Measurements from ENCODE around the gene KRT77. TPM values are rescaled to one million over a fixed set of nuclear protein-coding genes. Genes with fewer than 3 reads are reported as not detected.
A peak's percentile ranks its signal among the peaks of the same experiment; 100 is the strongest.
"Not testable (repeated sequence)": the region's sequence is repeated elsewhere in the genome, so short reads cannot be mapped to it uniquely, and the experiment has no call there.

Gene KRT77
- total RNA-seq, 1 donor from 2014 or later, result not detected

GRCh38 chr12:52713960-52714886, 10.9 kb upstream of the KRT77 start:
- intact Hi-C loops (cut with micrococcal nuclease), result no loop called here
- Mint-ChIP-seq H3K27ac (no peak overlapping the region), H3K27me3 (peaks cover 53% of the 10 kb centered on the region), H3K4me1 (peaks cover 6% of the 10 kb centered on the region), H3K9me3 (peaks cover 3% of the 10 kb centered on the region), H3K4me3 (peak overlapping the region; percentile 56), H3K36me3 (ENCODE audit: low read depth) (no peaks in the 10 kb centered on the region)
- DNase-seq, result no peak

GRCh38 chr12:52712122-52712521, 8.8 kb upstream of the KRT77 start:
- H3K27ac Mint-ChIP-seq; H3K36me3 Mint-ChIP-seq (ENCODE audit: low read depth); H3K4me3 Mint-ChIP-seq; H3K9me3 Mint-ChIP-seq; H3K4me1 Mint-ChIP-seq; intact Hi-C loops (cut with micrococcal nuclease); DNase-seq: not testable (repeated sequence)
- peaks cover 50% of the 10 kb centered on the region for H3K27me3 Mint-ChIP-seq

GRCh38 chr12:52710730-52711129, 7.4 kb upstream of the KRT77 start:
- no peaks in the 10 kb centered on the region for H3K36me3 Mint-ChIP-seq (ENCODE audit: low read depth)
- H3K27ac Mint-ChIP-seq, result no peak overlapping the region
- no peak overlapping the region for H3K4me3 Mint-ChIP-seq
- H3K4me1 Mint-ChIP-seq, result peaks cover 8% of the 10 kb centered on the region
- peaks cover 36% of the 10 kb centered on the region for H3K27me3 Mint-ChIP-seq
- DNase-seq, result no peak
- peaks cover 3% of the 10 kb centered on the region for H3K9me3 Mint-ChIP-seq
- intact Hi-C loops (cut with micrococcal nuclease), result no loop called here

GRCh38 chr12:52708010-52708409, 4.7 kb upstream of the KRT77 start:
- peaks cover 3% of the 10 kb centered on the region for H3K9me3 Mint-ChIP-seq
- H3K27me3 Mint-ChIP-seq, result peaks cover 21% of the 10 kb centered on the region
- no peak overlapping the region for H3K27ac Mint-ChIP-seq
- H3K4me1 Mint-ChIP-seq, result peaks cover 2% of the 10 kb centered on the region
- no peak overlapping the region for H3K4me3 Mint-ChIP-seq
- intact Hi-C loops (cut with micrococcal nuclease), result no loop called here
- DNase-seq, result no peak
- no peaks in the 10 kb centered on the region for H3K36me3 Mint-ChIP-seq (ENCODE audit: low read depth)

DNA sequence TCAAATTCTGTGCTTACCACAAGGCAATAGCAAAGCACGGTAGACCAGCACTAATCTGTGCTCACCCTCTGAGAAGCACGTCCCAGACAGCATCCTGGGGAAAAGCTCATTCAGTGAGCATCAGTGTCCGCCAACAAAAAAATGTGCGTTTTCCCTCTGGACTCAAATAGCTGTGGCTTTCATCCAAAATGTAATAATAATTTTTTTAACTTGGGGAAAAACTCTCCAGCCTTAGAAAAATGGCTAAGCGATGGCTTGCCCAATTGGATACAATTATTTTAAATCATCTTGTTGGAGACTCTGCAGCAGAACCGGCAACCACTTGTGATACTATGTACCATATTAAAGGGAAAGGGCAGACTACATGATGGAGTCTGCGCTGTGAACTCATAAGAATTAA, 1.1 kb upstream of the KRT77 start:
- no peak for DNase-seq
- no peak overlapping the region for H3K4me3 Mint-ChIP-seq
- intact Hi-C loops (cut with micrococcal nuclease), result no loop called here

GRCh38 chr12:52703878-52704277, 554 bp upstream of the KRT77 start:
- H3K36me3 Mint-ChIP-seq (ENCODE audit: low read depth), result no peaks in the 10 kb centered on the region
- no peaks in the 10 kb centered on the region for H3K9me3 Mint-ChIP-seq
- peaks cover 2% of the 10 kb centered on the region for H3K4me1 Mint-ChIP-seq
- no peak overlapping the region for H3K4me3 Mint-ChIP-seq
- H3K27ac Mint-ChIP-seq, result no peak overlapping the region
- no peak for DNase-seq
- intact Hi-C loops (cut with micrococcal nuclease), result no loop called here
- peaks cover 14% of the 10 kb centered on the region for H3K27me3 Mint-ChIP-seq

More for the DNA sequence above, 1.1 kb upstream of the KRT77 start:
- Mint-ChIP-seq H3K27ac (no peak overlapping the region), H3K4me1 (peaks cover 2% of the 10 kb centered on the region), H3K27me3 (peaks cover 14% of the 10 kb centered on the region), H3K36me3 (ENCODE audit: low read depth) (no peaks in the 10 kb centered on the region), H3K9me3 (no peaks in the 10 kb centered on the region)

DNA sequence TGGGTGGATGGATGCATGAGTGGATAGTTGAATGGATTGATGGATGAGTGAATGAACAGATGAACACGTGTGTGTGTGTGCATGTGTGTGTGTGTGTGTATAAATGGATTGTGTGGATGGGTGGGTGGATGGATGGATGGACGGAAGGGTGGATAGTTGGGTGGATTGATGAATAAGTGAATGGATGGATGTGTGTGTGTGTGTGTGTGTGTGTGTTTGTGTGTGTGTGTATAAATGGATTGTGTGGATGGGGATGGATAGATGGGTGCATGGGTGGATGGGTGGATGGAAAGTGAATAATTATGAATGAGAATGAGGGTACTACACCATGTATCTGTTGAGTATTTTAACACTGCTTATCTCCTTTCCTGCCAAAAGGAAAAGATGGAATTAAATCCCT, 986 bp downstream of the KRT77 start:
- intact Hi-C loops (cut with micrococcal nuclease), result no loop called here
- Mint-ChIP-seq H3K4me3 (no peak overlapping the region), H3K9me3 (no peaks in the 10 kb centered on the region), H3K27ac (no peak overlapping the region), H3K27me3 (peaks cover 14% of the 10 kb centered on the region), H3K4me1 (no peaks in the 10 kb centered on the region), H3K36me3 (ENCODE audit: low read depth) (no peaks in the 10 kb centered on the region)
- no peak for DNase-seq

DNA sequence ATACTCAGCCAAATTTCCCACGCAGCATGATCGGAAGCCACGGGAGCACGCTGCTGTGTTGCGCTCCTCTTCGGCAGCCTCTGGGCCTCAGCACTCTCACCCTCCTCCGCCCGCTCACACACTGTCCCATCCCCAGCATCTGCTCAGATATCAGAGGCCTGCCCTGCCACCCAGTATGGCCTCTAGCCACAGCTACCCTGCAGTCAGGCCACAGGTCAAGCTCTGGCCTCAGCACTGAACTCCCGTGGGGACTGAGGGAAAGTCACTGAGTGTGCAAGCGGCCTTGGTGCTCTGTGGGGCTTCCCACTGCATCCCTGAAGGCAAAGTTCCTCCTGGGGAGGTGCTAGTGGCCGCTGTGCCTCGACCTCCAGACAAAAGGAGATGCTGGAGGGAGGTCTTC, 2.0 kb downstream of the KRT77 start:
- H3K36me3 Mint-ChIP-seq (ENCODE audit: low read depth), result no peaks in the 10 kb centered on the region
- no peaks in the 10 kb centered on the region for H3K9me3 Mint-ChIP-seq
- H3K27ac Mint-ChIP-seq, result no peak overlapping the region
- H3K4me1 Mint-ChIP-seq, result no peaks in the 10 kb centered on the region
- intact Hi-C loops (cut with micrococcal nuclease), result no loop called here
- H3K4me3 Mint-ChIP-seq, result no peak overlapping the region
- no peak for DNase-seq
- peaks cover 18% of the 10 kb centered on the region for H3K27me3 Mint-ChIP-seq

GRCh38 chr12:52699960-52700359, 3.4 kb downstream of the KRT77 start:
- no peaks in the 10 kb centered on the region for H3K36me3 Mint-ChIP-seq (ENCODE audit: low read depth)
- no peak overlapping the region for H3K4me3 Mint-ChIP-seq
- intact Hi-C loops (cut with micrococcal nuclease), result no loop called here
- no peak for DNase-seq
- H3K27me3 Mint-ChIP-seq, result peaks cover 24% of the 10 kb centered on the region
- H3K27ac Mint-ChIP-seq, result no peak overlapping the region
- no peaks in the 10 kb centered on the region for H3K4me1 Mint-ChIP-seq
- no peaks in the 10 kb centered on the region for H3K9me3 Mint-ChIP-seq

GRCh38 chr12:52699373-52699772, 4.0 kb downstream of the KRT77 start:
- Mint-ChIP-seq H3K27ac (no peak overlapping the region), H3K27me3 (peaks cover 26% of the 10 kb centered on the region), H3K36me3 (ENCODE audit: low read depth) (no peaks in the 10 kb centered on the region), H3K4me1 (no peaks in the 10 kb centered on the region), H3K4me3 (no peak overlapping the region), H3K9me3 (no peaks in the 10 kb centered on the region)
- intact Hi-C loops (cut with micrococcal nuclease), result no loop called here
- no peak for DNase-seq

- Mint-ChIP-seq H3K4me1 (no peaks in the 10 kb centered on the region), H3K9me3 (no peaks in the 10 kb centered on the region), H3K27ac (no peak overlapping the region), H3K4me3 (no peak overlapping the region), H3K27me3 (peaks cover 25% of the 10 kb centered on the region), H3K36me3 (ENCODE audit: low read depth) (no peaks in the 10 kb centered on the region)
- intact Hi-C loops (cut with micrococcal nuclease), result no loop called here
- no peak for DNase-seq
Measured at GRCh38 chr12:52698651-52699340, 4.5 kb downstream of the KRT77 start.

DNA sequence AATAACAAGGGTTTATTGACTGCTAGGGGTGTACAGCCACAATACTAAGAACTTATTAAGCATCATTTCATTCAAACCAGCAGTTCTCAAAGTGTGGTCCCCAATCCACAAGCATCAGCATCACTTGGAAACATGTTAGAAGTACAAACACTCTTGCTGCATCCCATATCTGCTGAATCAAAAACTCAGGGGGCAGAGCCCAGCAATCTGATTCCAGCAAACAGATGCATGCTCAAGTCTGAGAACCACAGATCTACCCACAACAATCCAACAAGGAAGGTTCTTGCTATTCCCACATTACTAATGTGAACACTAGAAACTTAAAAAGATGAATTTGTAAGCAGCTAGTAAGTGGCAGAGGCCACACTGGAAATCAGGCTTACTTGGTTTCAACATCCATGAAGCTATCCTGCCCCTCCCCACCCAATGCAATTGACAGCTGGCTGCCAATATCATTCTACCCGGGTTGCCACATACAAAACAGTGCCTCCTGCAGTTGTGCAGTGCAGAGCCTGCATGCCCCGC, 6.2 kb downstream of the KRT77 start:
- no peaks in the 10 kb centered on the region for H3K36me3 Mint-ChIP-seq (ENCODE audit: low read depth)
- no peak overlapping the region for H3K4me3 Mint-ChIP-seq
- intact Hi-C loops (cut with micrococcal nuclease), result no loop called here
- no peaks in the 10 kb centered on the region for H3K4me1 Mint-ChIP-seq
- H3K9me3 Mint-ChIP-seq, result no peaks in the 10 kb centered on the region
- no peak for DNase-seq
- no peak overlapping the region for H3K27ac Mint-ChIP-seq
- H3K27me3 Mint-ChIP-seq, result peaks cover 32% of the 10 kb centered on the region

DNA sequence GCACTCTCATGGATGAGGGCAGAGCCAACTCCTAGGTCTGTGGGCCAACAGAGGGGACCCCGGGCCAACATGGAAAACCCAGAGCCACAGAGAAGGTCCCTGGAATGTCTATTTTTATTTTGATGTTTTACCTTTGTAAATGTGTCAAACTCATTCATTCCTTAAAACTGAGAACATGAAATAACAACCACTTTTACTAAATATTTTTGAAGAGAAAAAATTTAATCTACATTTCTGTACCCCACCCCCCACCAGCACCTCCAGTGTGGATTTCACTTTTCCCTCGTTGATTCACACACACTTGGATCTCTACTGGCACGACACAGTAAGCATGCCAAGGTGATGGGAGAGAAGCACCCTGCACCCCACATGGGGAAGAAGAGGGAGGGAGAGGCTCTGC, 6.7 kb downstream of the KRT77 start:
- no peaks in the 10 kb centered on the region for H3K36me3 Mint-ChIP-seq (ENCODE audit: low read depth)
- H3K27ac Mint-ChIP-seq, result no peak overlapping the region
- no peak for DNase-seq
- H3K4me1 Mint-ChIP-seq, result no peaks in the 10 kb centered on the region
- peaks cover 34% of the 10 kb centered on the region for H3K27me3 Mint-ChIP-seq
- no peak overlapping the region for H3K4me3 Mint-ChIP-seq
- intact Hi-C loops (cut with micrococcal nuclease), result no loop called here
- H3K9me3 Mint-ChIP-seq, result no peaks in the 10 kb centered on the region

GRCh38 chr12:52695039-52695438, 8.3 kb downstream of the KRT77 start:
- peaks cover 42% of the 10 kb centered on the region for H3K27me3 Mint-ChIP-seq
- H3K4me3 Mint-ChIP-seq, result no peak overlapping the region
- H3K4me1 Mint-ChIP-seq, result peaks cover 8% of the 10 kb centered on the region
- H3K9me3 Mint-ChIP-seq, result no peaks in the 10 kb centered on the region
- no peak overlapping the region for H3K27ac Mint-ChIP-seq
- no peaks in the 10 kb centered on the region for H3K36me3 Mint-ChIP-seq (ENCODE audit: low read depth)
- intact Hi-C loops (cut with micrococcal nuclease), result no loop called here
- no peak for DNase-seq

All from activated CD4-positive, alpha-beta T cell treated with anti-CD3 and anti-CD28 coated beads, Interleukin-2, amount 10 ng/mL, durations not matched to agents 24 days and 14 days (primary cell).